H9 (cell line): ENCODE measurements around the gene GPR157. TPM values are rescaled to one million over a fixed set of nuclear protein-coding genes. Genes with fewer than 3 reads are reported as not detected.

ENCODE experiments used
- DNase-seq: peaks from one replicate; pipeline ENCODE4 v3.0.0-alpha.2; 2017
- H2AFZ ChIP-seq: one replicate; pipeline ENCODE4 v1.6.1; 2013; ENCODE audit warnings: mild to moderate bottlenecking, low read length, control low read depth, moderate library complexity
- H2AK5ac ChIP-seq: 2 replicates; pipeline ENCODE4 v1.6.1; 2013; ENCODE audit warnings: low read length, control low read depth, mixed read lengths; ENCODE audit not compliant: insufficient read length
- H2BK120ac ChIP-seq: one replicate; pipeline ENCODE4 v1.6.1; 2013; ENCODE audit warnings: low read depth, mild to moderate bottlenecking, low read length, control low read depth, inconsistent platforms; ENCODE audit not compliant: poor library complexity, severe bottlenecking
- H2BK12ac ChIP-seq: 2 replicates; pipeline ENCODE4 v1.6.1; 2013; ENCODE audit warnings: low read length, control low read depth, mixed read lengths, low read depth; ENCODE audit not compliant: insufficient read length
- H2BK15ac ChIP-seq: 2 replicates; pipeline ENCODE4 v1.6.1; 2013; ENCODE audit warnings: low read depth, low read length, control low read depth
- H2BK20ac ChIP-seq: one replicate; pipeline ENCODE4 v1.6.1; 2013; ENCODE audit warnings: low read depth, mild to moderate bottlenecking, low read length, control low read depth, inconsistent platforms; ENCODE audit not compliant: poor library complexity, severe bottlenecking
- H2BK5ac ChIP-seq: 2 replicates; pipeline ENCODE4 v1.6.1; 2013; ENCODE audit warnings: low read length, control low read depth, mixed read lengths; ENCODE audit not compliant: insufficient read length
- H3K14ac ChIP-seq: 2 replicates; pipeline ENCODE4 v1.6.1; 2013; ENCODE audit warnings: low read length, control low read depth; ENCODE audit not compliant: insufficient read depth
- H3K18ac ChIP-seq: 2 replicates; pipeline ENCODE4 v1.6.1; 2013; ENCODE audit warnings: low read depth, mild to moderate bottlenecking, mixed read lengths, low read length, control low read depth; ENCODE audit not compliant: insufficient read length
- H3K23ac ChIP-seq: 2 replicates; pipeline ENCODE4 v1.6.1; 2013; ENCODE audit warnings: low read length, control low read depth, mixed read lengths, low read depth; ENCODE audit not compliant: insufficient read length
- H3K23me2 ChIP-seq: 2 replicates; pipeline ENCODE4 v1.6.1; 2013; ENCODE audit warnings: low read depth, mild to moderate bottlenecking, mixed read lengths, low read length, control low read depth; ENCODE audit not compliant: insufficient read length, poor library complexity, severe bottlenecking
- H3K27ac ChIP-seq: 2 replicates; pipeline ENCODE4 v1.5.1; 2013; ENCODE audit warnings: low read length, control low read depth, mixed read lengths, low read depth; ENCODE audit not compliant: insufficient read length
- H3K27me3 ChIP-seq: 2 replicates; pipeline ENCODE4 v1.6.1; 2013; ENCODE audit warnings: low read length, control low read depth, inconsistent platforms; ENCODE audit not compliant: insufficient read depth
- H3K4ac ChIP-seq: 2 replicates; pipeline ENCODE4 v1.6.1; 2013; ENCODE audit warnings: low read depth, mild to moderate bottlenecking, control low read depth, inconsistent platforms, low read length, moderate library complexity
- H3K4me1 ChIP-seq: 2 replicates; pipeline ENCODE4 v1.6.1; 2013; ENCODE audit warnings: low read length, control low read depth, inconsistent platforms; ENCODE audit not compliant: insufficient read depth
- H3K4me2 ChIP-seq: 2 replicates; pipeline ENCODE4 v1.6.1; 2013; ENCODE audit warnings: low read length, control low read depth, mixed read lengths; ENCODE audit not compliant: insufficient read length, insufficient read depth
- H3K56ac ChIP-seq: 2 replicates; pipeline ENCODE4 v1.6.1; 2013; ENCODE audit warnings: low read depth, mild to moderate bottlenecking, mixed read lengths, low read length, control low read depth; ENCODE audit not compliant: insufficient read length
- H3K79me1 ChIP-seq: 2 replicates; pipeline ENCODE4 v1.6.1; 2013; ENCODE audit warnings: low read depth, mild to moderate bottlenecking, moderate library complexity, low read length, control low read depth, inconsistent platforms; ENCODE audit not compliant: insufficient read depth, poor library complexity, severe bottlenecking
- H3K79me2 ChIP-seq: 2 replicates; pipeline ENCODE4 v1.6.1; 2013; ENCODE audit warnings: low read length, control low read depth, inconsistent platforms; ENCODE audit not compliant: insufficient read depth
- H3K9ac ChIP-seq: 2 replicates; pipeline ENCODE4 v1.6.1; 2013; ENCODE audit warnings: low read length, control low read depth, mixed read lengths; ENCODE audit not compliant: insufficient read length; ENCODE audit errors: extremely low read depth
- H3K9me3 ChIP-seq: one replicate; pipeline ENCODE4 v1.6.1; 2013; ENCODE audit warnings: low read depth, low read length, inconsistent platforms; ENCODE audit not compliant: control insufficient read depth
- H3T11ph ChIP-seq: one replicate; pipeline ENCODE4 v1.6.1; 2013; ENCODE audit warnings: mild to moderate bottlenecking, low read length, control low read depth, inconsistent platforms
- H4K20me1 ChIP-seq: one replicate; pipeline ENCODE4 v1.6.1; 2013; ENCODE audit not compliant: control insufficient read depth, insufficient read length, insufficient read depth
- H4K5ac ChIP-seq: 2 replicates; pipeline ENCODE4 v1.6.1; 2013; ENCODE audit warnings: low read depth, mild to moderate bottlenecking, mixed read lengths, low read length, control low read depth; ENCODE audit not compliant: insufficient read length
- H4K8ac ChIP-seq: replicated peaks from 2 replicates; pipeline ENCODE4 v1.6.1; 2013; ENCODE audit warnings: low read length, control low read depth, mixed read lengths, low read depth; ENCODE audit not compliant: insufficient read length
- H4K91ac ChIP-seq: 2 replicates; pipeline ENCODE4 v1.6.1; 2013; ENCODE audit warnings: low read depth, mild to moderate bottlenecking, moderate library complexity, mixed read lengths, low read length, control low read depth; ENCODE audit not compliant: insufficient read length
- H3K27ac Mint-ChIP-seq, 3 experiments: 2 replicates in 2 of 3; 3 replicates in 1 of 3; pipeline ENCODE4 v1.8.0; 2020 to 2021; ENCODE audit warnings: mixed read lengths in 3 of 3, mild to moderate bottlenecking in 1 of 3, moderate library complexity in 1 of 3
- H3K27me3 Mint-ChIP-seq: 2 replicates; pipeline ENCODE4 v1.8.0; 2021; ENCODE audit warnings: low read depth, mild to moderate bottlenecking, moderate library complexity, mixed read lengths
- H3K36me3 Mint-ChIP-seq, 3 experiments: 2 replicates in 2 of 3; 3 replicates in 1 of 3; pipeline ENCODE4 v1.8.0; 2020 to 2021; ENCODE audit warnings: low read depth in 3 of 3, mixed read lengths in 3 of 3; ENCODE audit not compliant: insufficient read depth in 1 of 3
- H3K4me1 Mint-ChIP-seq, 2 experiments: 2 replicates each; pipeline ENCODE4 v1.8.0; 2020; ENCODE audit warnings: mixed read lengths in 2 of 2
- H3K4me3 Mint-ChIP-seq, 2 experiments: 2 replicates in 1 of 2; 3 replicates in 1 of 2; pipeline ENCODE4 v1.8.0; 2020 to 2021; ENCODE audit warnings: mild to moderate bottlenecking in 2 of 2, mixed read lengths in 2 of 2, moderate library complexity in 1 of 2
- H3K9me3 Mint-ChIP-seq, 2 experiments: 2 replicates in 1 of 2; 3 replicates in 1 of 2; pipeline ENCODE4 v1.8.0; 2020; ENCODE audit warnings: mild to moderate bottlenecking in 2 of 2, mixed read lengths in 2 of 2, moderate library complexity in 1 of 2
- CTCF ChIP-seq: fragments of 200-600 bp; sonication (generic); conservative IDR thresholded peaks from 3 replicates; pipeline ENCODE4 v1.8.0; 2021; ENCODE audit warnings: antibody characterized with exemption, mild to moderate bottlenecking
- WGBS: extraction: QIAGEN DNeasy Blood & Tissue Kit; methylation state at CpG from one replicate; pipeline ENCODE4 v1.1.7; 2013; ENCODE audit warnings: missing lambda C conversion rate, low lambda C conversion rate, mixed read lengths; ENCODE audit not compliant: insufficient read length; ENCODE audit errors: extremely low coverage; 5-methylcytosine and 5-hydroxymethylcytosine counted together
- total RNA-seq: library from RNA; stranded (reverse); gene quantifications from 2 replicates; pipeline ENCODE4 v1.2.1, GENCODE V29; 2021

The GPR157 gene
- total RNA-seq, 1 experiment from 2014 or later = 3.8 TPM

- Histone ChIP-seq H3K9me3 (no peaks in the 10 kb centered on the region), H3K9ac (no peak overlapping the region), H3K4ac (no peak overlapping the region), H3K27me3 (no peaks in the 10 kb centered on the region), H4K8ac (no peak overlapping the region), H3K27ac (no peak overlapping the region), H2BK12ac (no peak overlapping the region), H3T11ph (no peak overlapping the region), H2AFZ (no peak overlapping the region), H2BK15ac (no peak overlapping the region), H4K91ac (no peak overlapping the region), H4K20me1 (no peaks in the 10 kb centered on the region), H4K5ac (no peak overlapping the region), H3K14ac (no peak overlapping the region), H3K23ac (no peak overlapping the region), H3K4me1 (no peaks in the 10 kb centered on the region), H2AK5ac (no peak overlapping the region), H3K56ac (no peak overlapping the region), H3K79me1 (no peaks in the 10 kb centered on the region), H3K4me2 (no peak overlapping the region), H2BK5ac (no peak overlapping the region), H3K23me2 (no peaks in the 10 kb centered on the region), H3K79me2 (no peaks in the 10 kb centered on the region), H3K18ac (no peak overlapping the region), H2BK20ac (no peak overlapping the region), H2BK120ac (no peak overlapping the region)
- 100% methylated on average over 1 of the region's 6 CpGs for WGBS
- DNase-seq = no peak
- Mint-ChIP-seq H3K27ac (no peak overlapping the region), H3K4me1 (peaks cover 5% of the 10 kb centered on the region in 2 experiments; a peak in 3 of 4 replicates), H3K27me3 (no peaks in the 10 kb centered on the region; the same call in 1 of the 2 replicates), H3K4me3 (no peak overlapping the region), H3K9me3 (peaks cover 28 to 38% of the 10 kb centered on the region in 2 experiments), H3K36me3 (peaks cover 7 to 32% (median 13%) of the 10 kb centered on the region in 3 experiments)
- TF ChIP-seq CTCF = no peak
Measured at GRCh38 chr1:9093581-9093980, 35.3 kb downstream of the GPR157 start.
